HG03439 (cell line): ENCODE results near the gene CD4.
A peak's percentile ranks its signal among the peaks of the same experiment; 100 is the strongest.

Experiments
- ATAC-seq: cut with Tn5 transposase; IDR thresholded peaks from one replicate; pipeline ENCODE4 v1.9.1; 2021; ENCODE audit warnings: mild to moderate bottlenecking, moderate library complexity; ENCODE audit not compliant: unreplicated experiment

Gene CD4

GRCh38 chr12:6840761-6841515 is 51.6 kb downstream of the CD4 start, which contains the start of gene GNB3:
TSS of gene GNB3 (plus strand) at chr12:6840925. CDS start at chr12:6841288, 363 bp downstream.
- no peak for ATAC-seq

GRCh38 chr12:6842075-6842474 is 52.7 kb downstream of the CD4 start:
- ATAC-seq, result no peak

DNA sequence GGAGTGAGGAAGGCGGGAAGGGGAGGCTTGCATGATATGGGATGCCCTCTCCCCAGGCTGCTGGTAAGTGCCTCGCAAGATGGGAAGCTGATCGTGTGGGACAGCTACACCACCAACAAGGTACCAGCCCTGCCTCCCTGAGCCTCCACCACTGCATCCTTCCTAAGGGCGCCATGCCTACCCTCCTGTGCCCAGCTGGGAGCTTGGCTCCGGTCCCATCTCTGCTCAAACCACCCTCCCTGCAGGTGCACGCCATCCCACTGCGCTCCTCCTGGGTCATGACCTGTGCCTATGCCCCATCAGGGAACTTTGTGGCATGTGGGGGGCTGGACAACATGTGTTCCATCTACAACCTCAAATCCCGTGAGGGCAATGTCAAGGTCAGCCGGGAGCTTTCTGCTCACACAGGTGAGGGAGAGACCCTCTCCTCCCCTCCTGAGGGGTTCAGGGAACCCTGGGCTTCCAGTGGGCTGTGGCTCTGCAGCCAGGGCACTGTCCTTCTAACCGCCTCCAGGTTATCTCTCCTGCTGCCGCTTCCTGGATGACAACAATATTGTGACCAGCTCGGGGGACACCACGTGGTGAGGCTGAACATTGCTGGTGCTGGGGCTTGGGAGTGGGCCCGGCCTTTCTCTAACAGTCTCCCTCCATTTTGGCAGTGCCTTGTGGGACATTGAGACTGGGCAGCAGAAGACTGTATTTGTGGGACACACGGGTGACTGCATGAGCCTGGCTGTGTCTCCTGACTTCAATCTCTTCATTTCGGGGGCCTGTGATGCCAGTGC is 54.0 kb downstream of the CD4 start:
- no peak for ATAC-seq

DNA sequence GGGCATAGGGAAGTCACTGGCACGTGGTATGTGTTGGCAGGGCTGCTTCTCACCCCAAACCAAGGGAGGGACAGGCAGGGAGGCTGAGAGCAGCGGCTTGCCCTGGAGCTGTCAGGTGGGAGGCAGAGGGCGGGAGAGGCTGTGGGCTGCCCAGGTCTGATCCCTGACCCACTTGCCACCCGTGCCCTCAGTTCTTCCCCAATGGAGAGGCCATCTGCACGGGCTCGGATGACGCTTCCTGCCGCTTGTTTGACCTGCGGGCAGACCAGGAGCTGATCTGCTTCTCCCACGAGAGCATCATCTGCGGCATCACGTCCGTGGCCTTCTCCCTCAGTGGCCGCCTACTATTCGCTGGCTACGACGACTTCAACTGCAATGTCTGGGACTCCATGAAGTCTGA is 56.1 kb downstream of the CD4 start:
- no peak for ATAC-seq

DNA sequence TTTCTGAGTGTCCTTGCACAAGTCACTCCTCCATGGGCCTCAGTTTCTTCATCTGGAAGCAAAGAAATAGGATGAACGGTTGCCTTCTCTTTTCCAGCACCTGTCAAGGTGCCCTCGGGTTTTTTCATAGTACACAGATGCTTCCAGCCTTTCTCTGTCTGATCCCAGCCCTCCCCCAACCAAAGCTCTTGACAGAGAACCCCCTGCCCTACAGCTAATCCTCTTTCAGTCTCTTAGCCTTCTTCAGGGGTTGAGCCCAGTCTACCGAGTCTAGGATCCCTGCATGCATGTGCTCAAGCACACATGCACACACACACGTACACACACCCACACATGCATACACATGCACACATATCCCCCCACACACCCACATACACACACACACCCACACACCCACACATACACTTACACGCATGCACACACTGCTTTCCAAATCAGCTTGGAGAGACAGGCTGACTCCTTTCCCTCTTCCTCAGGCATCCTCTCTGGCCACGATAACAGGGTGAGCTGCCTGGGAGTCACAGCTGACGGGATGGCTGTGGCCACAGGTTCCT is 57.1 kb downstream of the CD4 start:
- ATAC-seq, result no peak

- no peak for ATAC-seq
Measured at GRCh38 chr12:6847676-6848075, 58.3 kb downstream of the CD4 start.

DNA sequence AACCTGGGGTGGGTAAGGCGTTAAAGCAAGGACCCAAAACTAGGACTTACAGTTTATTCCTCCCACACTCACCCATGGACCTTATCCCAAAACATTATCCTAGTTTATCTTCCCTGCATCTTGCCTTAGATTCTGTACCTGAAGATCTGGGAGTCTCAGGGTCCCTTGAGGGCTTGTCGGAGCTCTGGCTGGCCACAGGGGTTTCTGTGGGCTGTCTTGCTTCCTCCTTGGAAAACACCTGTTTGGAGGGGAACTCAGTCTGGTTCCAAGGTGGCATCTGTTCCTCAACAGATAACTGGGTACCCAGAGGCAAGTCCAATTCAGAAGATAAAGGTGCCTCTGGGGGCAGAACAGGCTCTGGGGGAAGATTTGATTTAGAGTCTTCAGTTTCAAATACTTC is 60.1 kb downstream of the CD4 start:
- ATAC-seq, result no peak

DNA sequence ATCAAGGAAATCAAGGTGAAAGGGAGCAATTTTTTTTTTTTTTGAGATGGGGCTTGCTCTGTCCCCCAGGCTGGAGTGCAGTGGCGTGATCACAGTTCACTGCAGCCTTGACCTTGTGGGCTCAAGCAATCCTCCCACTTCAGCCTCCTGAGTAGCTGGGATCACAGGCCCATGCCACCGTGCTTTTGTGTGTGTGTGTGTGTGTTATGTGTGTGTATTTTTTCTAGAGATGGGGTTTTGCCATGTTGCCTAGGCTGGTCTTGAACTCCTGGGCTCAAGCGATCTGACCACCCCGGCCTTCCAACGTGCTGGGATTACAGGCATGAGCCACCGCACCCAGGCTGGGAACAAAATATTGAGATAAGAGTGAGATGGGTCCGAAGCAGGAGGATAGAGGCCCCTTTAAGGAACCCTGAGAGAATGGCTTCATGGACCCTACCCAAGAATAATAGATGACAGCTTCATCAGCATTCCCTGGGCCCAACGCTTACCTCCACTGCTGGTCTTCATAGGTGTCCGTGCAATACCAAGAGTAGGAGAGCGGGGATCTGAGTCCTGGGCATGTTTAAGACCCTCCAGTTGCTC is 60.7 kb downstream of the CD4 start:
- ATAC-seq, result no peak

- no peak for ATAC-seq
Measured at GRCh38 chr12:6850796-6851152, 61.4 kb downstream of the CD4 start.

DNA sequence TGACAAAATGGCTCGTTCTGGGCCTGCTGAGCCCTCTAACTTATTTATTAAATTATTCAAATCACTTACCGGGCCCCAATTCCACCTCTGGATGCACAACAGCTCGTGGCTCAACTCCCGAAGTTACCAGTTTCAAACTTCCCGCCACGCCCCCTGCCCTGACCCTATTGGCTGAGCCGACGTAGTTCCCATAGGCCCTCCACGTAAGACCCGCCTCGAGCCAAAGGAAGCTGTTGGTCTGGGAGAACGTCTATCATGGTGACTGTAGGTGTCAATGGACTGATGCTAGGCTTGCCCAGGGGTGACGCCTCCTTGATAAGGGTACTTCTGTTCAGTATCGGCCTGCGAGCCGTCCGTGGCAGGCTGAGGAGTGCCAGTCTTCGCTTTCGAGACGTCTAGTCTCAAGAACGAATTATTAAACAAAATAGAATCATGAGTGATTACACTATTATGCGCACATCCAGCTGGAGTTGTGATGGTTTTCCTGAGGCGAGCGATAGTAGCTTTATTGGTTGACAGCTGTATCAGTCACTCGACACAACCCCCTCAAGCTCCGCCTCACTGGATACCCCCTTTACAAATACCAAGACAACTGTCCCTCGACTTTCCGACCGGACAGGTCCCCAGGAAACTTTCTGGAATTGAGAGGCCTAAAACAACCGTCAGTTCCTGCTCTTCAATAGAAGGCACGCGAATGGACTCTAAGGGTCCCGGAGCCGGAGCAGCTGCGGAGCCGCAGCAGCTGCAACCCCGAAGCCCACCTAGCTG is 62.0 kb downstream of the CD4 start, which contains the start of gene CDCA3:
TSS of gene CDCA3 (minus strand) at position 134 of the 768 bp plus-strand sequence. CDS start 334 bp downstream, outside the sequence.
- peak; percentile 59 for ATAC-seq

- peak; percentile 74 for ATAC-seq
Measured at GRCh38 chr12:6851921-6852650, 62.8 kb downstream of the CD4 start, which contains the start of gene USP5. TSS of gene USP5 (plus strand) at chr12:6852150. CDS start at chr12:6852180, 30 bp downstream.

DNA sequence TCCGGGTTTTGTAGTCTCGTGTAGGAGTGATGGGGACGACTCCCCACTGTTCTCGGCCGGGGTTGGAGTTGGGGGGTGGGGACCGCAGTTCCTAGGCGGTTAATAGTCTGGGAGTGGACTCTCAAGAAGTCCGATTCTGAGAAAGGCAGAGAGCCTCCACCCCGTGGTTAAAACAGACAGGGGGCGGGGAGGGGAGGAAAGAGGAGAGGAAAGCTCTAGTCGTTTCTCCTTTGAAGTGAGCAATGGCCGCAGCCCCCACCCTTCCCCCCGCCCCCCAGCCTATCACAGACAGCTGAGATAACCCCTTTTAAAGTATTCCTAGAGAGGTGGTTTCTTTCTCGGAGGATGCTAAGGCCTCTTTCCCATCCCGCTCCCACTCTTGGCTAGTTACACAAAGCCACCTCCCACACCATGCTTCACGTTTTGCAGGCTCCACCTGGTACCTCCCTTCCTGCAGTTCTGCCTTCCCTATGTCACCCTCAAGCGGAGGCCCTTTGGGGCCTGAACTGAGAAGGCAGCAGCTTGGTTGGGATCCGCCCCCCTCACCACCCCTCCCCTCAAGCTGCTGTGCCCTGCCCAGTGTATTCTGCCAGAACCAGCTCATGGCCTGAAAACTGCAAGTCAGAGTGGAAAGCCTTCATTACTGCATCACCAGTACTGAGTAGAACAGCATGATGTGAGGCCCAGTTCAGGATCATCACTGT is 63.5 kb downstream of the CD4 start:
- no peak for ATAC-seq

- no peak for ATAC-seq
Measured at GRCh38 chr12:6853626-6854025, 64.3 kb downstream of the CD4 start.

DNA sequence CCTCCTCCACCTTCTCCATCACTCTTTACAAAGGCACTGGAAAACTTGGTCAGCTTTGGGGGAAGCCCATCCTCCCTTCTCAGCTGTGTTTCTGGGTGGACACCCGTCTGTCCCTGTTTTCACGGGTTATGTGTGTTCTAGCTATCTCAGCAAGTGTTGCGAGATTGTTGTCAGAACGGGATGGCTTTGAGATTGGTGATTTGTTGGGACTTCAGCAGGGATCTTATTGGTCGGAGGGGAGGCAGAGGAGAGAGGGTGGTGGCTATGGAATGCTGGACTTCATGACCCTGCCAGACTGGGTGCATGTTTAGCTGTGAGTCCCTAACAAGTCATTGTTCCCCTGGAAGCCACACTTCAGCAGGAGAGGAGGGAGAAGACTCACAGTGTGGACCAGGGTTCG is 64.7 kb downstream of the CD4 start:
- ATAC-seq, result no peak

- no peak for ATAC-seq
Measured at GRCh38 chr12:6855322-6855721, 66.0 kb downstream of the CD4 start.

- ATAC-seq, result no peak
Measured at GRCh38 chr12:6858799-6859198, 69.5 kb downstream of the CD4 start.

- no peak for ATAC-seq
Measured at GRCh38 chr12:6860116-6860515, 70.8 kb downstream of the CD4 start.

GRCh38 chr12:6860942-6861341 is 71.6 kb downstream of the CD4 start:
- ATAC-seq, result no peak

DNA sequence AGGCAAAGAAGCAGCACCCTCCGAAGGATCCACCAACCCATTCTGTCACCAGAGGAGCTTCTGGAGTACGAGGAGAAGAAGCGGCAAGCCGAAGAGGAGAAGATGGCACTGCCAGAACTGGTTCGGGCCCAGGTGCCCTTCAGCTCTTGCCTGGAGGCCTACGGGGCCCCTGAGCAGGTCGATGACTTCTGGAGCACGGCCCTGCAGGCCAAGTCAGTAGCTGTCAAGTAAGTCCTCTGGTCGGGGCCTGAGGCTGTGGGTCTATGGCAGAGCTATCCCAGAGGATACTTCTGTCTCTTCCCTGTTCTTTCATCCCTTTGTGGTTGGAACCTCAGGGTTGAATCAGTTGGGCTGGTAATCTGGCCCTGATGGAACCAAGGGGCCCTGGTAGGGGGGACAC is 72.1 kb downstream of the CD4 start:
- no peak for ATAC-seq
